H1 (cell line): Measurements from ENCODE around the gene DAPK2. TPM values are rescaled to one million over a fixed set of nuclear protein-coding genes. Genes with fewer than 3 reads are reported as not detected.

ENCODE experiments used
- BRCA1 ChIP-seq: IDR thresholded peaks from 2 replicates; pipeline ENCODE4 v1.6.1; 2012; ENCODE audit warnings: low read depth, low read length, improper control_type of control experiment
- CBX5 ChIP-seq: fragments of 300-800, 300-1000 bp; sonication (generic); IDR thresholded peaks from 2 replicates; pipeline ENCODE4 v1.7.1; 2016; ENCODE audit warnings: antibody characterized with exemption, low read length, low read depth
- CTBP2 ChIP-seq: IDR thresholded peaks from 2 replicates; pipeline ENCODE4 v1.7.0; 2011; ENCODE audit warnings: borderline replicate concordance, mild to moderate bottlenecking, moderate library complexity, mixed read lengths, low read length; ENCODE audit not compliant: insufficient read depth, insufficient read length
- E2F6 ChIP-seq: IDR thresholded peaks from 2 replicates; pipeline ENCODE4 v1.6.1; 2012; ENCODE audit warnings: inconsistent platforms
- POU5F1 ChIP-seq: IDR thresholded peaks from 2 replicates; pipeline ENCODE4 v1.6.1; 2011; ENCODE audit warnings: low read depth, mild to moderate bottlenecking, low read length, moderate library complexity
- microRNA counts: library from miRNA; unstranded; fragments of <30 nt; microRNA quantifications from one replicate; lab custom pipeline; 2015
- microRNA-seq, 2 experiments: library from miRNA; unstranded; fragments of <30 nt; microRNA quantifications; one replicate each; pipeline versions ENCODE4 to v1.2.0, GENCODE V29; 2016 to 2020; ENCODE audit warnings: borderline microRNAs expressed in 2 of 2, borderline number of aligned reads in 2 of 2, borderline replicate concordance in 1 of 2
- polyA plus RNA-seq, 7 experiments: library from polyadenylated mRNA; depleted of rRNA in 3 of 7; stranded (reverse) in 5 of 7; unstranded in 2 of 7; fragments of >200 nt in 5 of 7; fragments of 200-250 nt in 2 of 7; gene quantifications; 1 replicate in 5 of 7; 2 replicates in 1 of 7; 4 replicates in 1 of 7; pipeline versions ENCODE4 v1.2.1 to v1.2.3, GENCODE V29; 2011 to 2013; ENCODE audit warnings: missing spikeins in 2 of 7, mixed read lengths in 2 of 7
- small RNA-seq: library from polyadenylated mRNA; stranded (forward); fragments of <200 nt; extraction: miRNeasy Mini kit (QIAGEN cat#:217004); gene quantifications from one replicate; pipeline ENCODE3, GENCODE V24; 2013; ENCODE audit not compliant: insufficient read depth
- total RNA-seq: library from RNA; stranded (reverse); fragmentation: NEBNext Ultra II Directional; extraction: Animal tissue kit (Norgen Biotek cat#: 25700); gene quantifications from 2 replicates; pipeline ENCODE4 v1.2.1, GENCODE V29; 2021

DAPK2 gene
- total and polyA plus RNA-seq, 2 of the 8 experiments (the other 6 are each of a cell fraction or from before 2014, with no cell fraction given): 1.8 to 2.9 TPM

- TF ChIP-seq BRCA1: no peak
- TF ChIP-seq CTBP2: no peak
- TF ChIP-seq POU5F1: no peak
- no peak for TF ChIP-seq CBX5
- no peak for TF ChIP-seq E2F6
- TF ChIP-seq, all 59 proteins: peak for 0
Observed at GRCh38 chr15:63857461-63857856, 188.8 kb downstream of the DAPK2 start (continued).

MicroRNAs within 50 kb of the gene (microRNA counts, 767-probe panel; counts per million panel counts)
- 879 counts per million, percentile 95 among the panel's probes with 10 or more counts for microRNA hsa-miR-422a (lab: Ali Mortazavi, UCI)

Small RNAs within 50 kb of the gene (microRNA-seq; reads per million reads assigned to microRNA genes)
- gene MIR422A: 0 reads per million in 2 experiments

Small RNAs within 50 kb of the gene (small RNA-seq; reads per million reads assigned to genes)
- gene AC015914.2: not detected
- gene MIR422A: not detected

Other genes starting within 250 kb of the DAPK2 start
- 43.4 and 46.0 TPM in 2 replicates for gene HERC1, start 212.5 kb downstream of the DAPK2 start, total RNA-seq
- gene HERC1, start 212.5 kb downstream of the DAPK2 start, polyA plus RNA-seq (2011; rRNA removed): 26.8 and 36.2 TPM in 2 replicates
- 86.5 and 89.3 TPM in 2 replicates for gene CIAO2A, start 47.4 kb upstream of the DAPK2 start, total RNA-seq
- 40.7 and 76.4 TPM in 2 replicates for gene CIAO2A, start 47.4 kb upstream of the DAPK2 start, polyA plus RNA-seq (2011; rRNA removed)
- 59.8 and 66.7 TPM in 2 replicates for gene SNX1, start 49.5 kb upstream of the DAPK2 start, total RNA-seq
- gene SNX1, start 49.5 kb upstream of the DAPK2 start, polyA plus RNA-seq (2011; rRNA removed): 26.1 and 27.9 TPM in 2 replicates
- gene SNX22, start 105.2 kb upstream of the DAPK2 start, total RNA-seq: 4.9 and 5.1 TPM in 2 replicates
- gene SNX22, start 105.2 kb upstream of the DAPK2 start, polyA plus RNA-seq (2011; rRNA removed): 4.9 and 7.5 TPM in 2 replicates
- 558 and 571 TPM in 2 replicates for gene PPIB, start 116.5 kb upstream of the DAPK2 start, total RNA-seq
- gene PPIB, start 116.5 kb upstream of the DAPK2 start, polyA plus RNA-seq (2011; rRNA removed): 513 and 579 TPM in 2 replicates